Fibroblast of skin of left biceps (primary cell): Measurements from ENCODE around the gene LPCAT1.
"Not testable (repeated sequence)": the region's sequence is repeated elsewhere in the genome, so short reads cannot be mapped to it uniquely, and the experiment has no call there.

Experiments
- DNase-seq, 2 experiments: peaks; one replicate each; pipeline ENCODE4 v3.0.0-alpha.2; 2013; ENCODE audit warnings: low read depth in 2 of 2

LPCAT1 gene

DNA sequence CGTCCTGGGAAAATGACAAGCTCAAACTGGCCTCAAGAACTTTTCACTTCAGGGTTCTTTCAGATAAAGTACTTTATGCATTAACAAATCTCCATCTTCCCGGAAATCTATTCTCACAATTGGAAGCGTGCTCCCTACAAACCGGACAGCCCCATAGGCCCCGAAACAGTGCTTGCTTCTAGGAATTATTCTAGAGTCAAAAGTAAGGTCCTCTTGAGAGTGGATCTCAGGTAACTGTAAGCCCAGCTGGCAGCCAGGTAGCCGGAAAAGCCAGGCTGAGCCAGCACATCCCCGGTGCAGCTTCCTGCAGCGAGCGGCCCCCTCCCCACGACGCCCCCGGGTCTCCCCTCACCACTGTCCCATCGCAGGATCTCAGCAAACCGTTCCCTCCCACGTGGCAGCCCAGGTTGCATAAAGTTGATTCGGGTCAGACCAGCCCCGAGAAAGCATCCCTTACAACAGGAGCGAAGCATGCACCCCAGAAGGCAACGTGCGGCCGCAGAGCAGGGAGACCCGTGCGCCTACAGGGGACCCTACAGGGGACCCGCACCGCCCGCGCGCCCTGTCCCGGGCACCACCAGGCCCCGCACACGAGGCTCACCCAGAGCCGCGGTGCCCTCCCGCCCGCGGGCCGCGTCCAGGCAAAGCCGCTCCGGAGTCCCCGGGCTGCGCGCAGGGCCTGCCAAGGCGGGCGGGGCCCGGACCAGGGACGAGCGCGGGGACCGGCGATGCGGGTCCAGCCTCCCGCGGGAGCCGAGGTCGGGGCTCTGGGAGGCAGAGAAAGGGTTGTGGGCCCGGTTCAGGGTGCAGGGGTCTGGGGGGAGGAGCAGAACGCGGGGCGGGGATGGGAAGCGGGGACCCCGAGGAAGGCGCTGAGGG is 920 bp downstream of the LPCAT1 start:
- no peak for DNase-seq

GRCh38 chr5:1521671-1522600 is 1.8 kb downstream of the LPCAT1 start:
- peak; percentile 23 to 36 for DNase-seq

DNA sequence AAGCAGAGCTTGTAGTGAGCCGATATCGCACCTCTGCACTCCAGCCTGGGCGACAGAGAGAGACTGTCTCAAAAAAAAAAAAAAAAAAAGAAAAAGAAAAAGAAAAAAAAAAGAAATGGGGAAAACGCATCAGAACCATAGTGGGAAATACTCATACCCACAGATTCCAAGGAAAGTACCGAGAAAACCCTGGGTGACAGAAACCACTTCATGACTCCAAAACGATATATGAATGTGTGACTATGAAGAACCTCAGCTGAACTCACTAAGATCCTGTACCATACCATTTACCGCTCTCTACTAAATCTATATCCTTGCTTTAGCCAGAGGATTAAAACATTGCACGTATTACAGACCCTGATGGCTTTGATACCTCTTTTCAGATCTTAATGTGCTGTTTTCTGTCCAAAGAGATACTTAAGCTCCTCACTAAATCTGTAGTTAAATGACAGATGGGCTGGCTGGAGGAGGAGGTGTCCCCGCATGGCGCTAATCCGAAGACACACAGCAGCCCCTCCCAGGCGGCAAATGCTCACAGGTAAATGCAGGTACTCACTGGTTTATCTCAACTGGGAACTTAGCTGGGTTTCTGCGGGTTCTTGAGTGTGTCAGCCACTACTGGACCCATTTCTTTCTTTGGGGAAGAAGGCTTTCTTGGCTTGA is 2.8 kb downstream of the LPCAT1 start:
- DNase-seq = no peak

- DNase-seq = no peak
Observed at GRCh38 chr5:1519631-1520210, 4.0 kb downstream of the LPCAT1 start.

GRCh38 chr5:1517838-1518237 is 5.9 kb downstream of the LPCAT1 start:
- DNase-seq = no peak

DNA sequence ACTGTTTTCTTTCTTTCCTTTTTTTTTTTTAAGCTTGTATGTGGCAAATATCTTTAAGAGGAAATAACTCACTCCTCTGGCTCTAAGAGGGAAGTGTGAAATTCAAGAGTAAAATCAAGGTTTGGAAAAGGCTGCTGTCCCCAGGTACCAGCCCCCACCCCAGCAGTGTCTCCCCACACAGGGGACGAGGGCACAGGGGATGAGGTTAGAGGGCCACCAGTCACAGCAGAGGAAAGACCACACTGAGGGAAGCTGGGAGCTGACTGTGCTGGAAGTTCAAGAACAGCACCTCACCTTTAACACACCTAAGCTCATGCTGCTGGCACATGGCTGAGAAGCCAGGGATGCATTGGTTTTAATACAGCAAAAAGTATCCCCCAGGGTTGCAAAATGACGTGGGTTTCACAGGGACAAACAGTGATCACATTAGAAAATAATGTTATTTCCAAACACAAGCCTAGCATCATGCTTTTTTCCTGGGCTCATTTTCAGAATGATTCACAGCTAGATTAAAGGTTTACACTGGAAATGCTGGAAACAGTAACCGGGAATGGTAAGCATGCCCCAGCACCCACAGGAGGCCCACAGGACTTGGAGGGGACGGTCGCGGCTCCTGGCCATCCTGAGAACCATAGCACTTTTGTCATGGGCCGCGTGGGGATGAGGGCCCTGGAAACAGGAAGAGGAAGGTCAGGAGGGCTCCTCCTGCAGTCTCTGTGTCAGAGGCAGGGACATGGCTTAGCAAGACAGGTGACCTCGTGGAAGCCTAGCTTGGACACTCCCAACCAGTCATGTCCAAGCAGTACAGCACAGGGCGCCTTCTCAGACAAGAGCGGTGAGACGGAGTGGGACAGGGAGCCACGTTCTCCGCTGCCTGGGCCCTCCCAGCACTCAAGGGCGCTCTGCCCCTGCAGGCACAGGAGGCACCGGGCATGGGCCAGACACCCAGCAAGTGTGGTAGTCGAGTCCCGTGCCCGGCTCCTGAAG is 6.9 kb downstream of the LPCAT1 start:
- DNase-seq = no peak

DNA sequence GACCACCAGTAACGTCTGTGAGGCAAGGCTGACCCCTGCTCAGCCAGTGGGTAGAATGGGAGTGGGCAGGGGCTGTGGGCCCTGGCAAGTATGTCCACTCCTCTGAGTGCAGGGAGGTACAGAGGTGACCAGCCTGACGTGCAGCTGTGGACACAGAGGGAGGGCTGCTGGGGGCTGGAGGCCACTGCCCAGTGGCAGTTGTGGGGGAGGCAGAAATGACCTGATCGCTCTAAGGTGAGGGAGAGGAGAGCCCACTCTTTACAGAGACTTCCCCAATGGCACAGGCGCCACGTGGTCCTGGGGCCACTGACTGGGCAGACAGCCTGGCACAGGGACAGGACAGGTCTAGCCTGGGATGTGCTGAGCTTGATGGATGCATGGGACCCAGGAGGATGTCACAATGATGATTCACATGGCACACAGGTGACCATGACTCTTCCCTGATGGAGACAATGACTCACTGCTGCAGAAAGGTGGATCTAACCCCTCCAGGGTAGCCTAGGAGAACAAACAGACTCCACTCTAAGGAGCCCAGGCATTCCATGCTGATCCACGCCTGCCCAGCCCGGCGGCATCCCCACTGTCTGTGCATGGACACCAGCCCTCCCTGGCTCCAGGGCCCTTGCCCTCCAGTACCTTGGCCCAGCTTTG is 7.7 kb downstream of the LPCAT1 start:
- no peak for DNase-seq

GRCh38 chr5:1515311-1515920 is 8.3 kb downstream of the LPCAT1 start:
- no peak for DNase-seq

DNA sequence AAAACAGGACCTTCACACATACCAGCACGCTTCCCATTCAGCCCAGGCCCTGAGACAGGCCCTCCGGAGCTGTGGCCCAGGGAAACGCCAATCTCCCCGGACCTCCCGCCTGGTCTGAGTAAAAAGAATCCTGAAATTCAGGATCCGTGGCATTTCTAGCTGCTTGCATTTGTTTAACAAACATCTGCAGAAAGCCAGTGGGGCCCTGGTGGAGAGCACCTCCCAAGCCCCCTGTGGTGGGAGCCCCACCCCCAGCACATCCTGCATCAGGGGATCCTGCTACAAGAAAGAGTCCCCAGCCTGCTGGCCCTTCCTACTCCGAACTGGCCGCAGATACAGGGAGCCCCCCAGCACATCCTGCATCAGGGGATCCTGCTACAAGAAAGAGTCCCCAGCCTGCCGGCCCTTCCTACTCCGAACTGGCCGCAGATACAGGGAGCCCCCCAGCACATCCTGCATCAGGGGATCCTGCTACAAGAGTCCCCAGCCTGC is 8.9 kb downstream of the LPCAT1 start:
- not testable (repeated sequence) for DNase-seq

GRCh38 chr5:1514027-1514818 is 9.5 kb downstream of the LPCAT1 start:
- no peak for DNase-seq

DNA sequence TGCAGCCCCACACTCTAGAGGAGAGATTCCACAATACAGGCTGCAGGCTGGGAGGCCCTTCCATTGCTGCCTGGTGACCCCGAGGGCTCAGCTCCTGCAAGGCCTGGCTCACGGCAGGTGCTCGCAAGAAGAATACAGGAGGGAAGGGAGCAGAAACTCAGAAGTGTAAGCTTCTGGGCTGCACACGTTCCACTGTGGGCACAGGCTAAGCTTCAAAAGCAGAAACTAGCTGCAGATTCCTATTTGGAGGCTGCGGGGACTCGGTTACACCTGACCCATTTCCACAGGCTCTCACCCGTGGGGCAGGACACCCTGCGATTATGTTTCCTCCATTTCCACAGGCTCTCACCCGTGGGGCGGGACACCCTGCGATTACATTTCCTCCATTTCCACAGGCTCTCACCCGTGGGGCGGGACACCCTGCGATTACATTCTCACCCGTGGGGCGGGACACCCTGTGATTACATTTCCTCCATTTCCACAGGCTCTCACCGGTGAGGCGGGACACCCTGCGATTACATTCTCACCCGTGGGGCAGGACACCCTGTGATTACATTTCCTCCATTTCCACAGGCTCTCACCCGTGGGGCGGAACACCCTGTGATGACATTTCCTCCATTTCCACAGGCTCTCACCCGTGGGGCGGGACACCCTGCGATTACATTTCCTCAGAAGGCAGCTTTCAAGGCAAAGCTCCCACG is 10.3 kb downstream of the LPCAT1 start:
- DNase-seq = no peak

- DNase-seq = no peak
Observed at GRCh38 chr5:1512541-1513291, 11.0 kb downstream of the LPCAT1 start.

GRCh38 chr5:1511651-1512540 is 11.9 kb downstream of the LPCAT1 start:
- no peak for DNase-seq

DNA sequence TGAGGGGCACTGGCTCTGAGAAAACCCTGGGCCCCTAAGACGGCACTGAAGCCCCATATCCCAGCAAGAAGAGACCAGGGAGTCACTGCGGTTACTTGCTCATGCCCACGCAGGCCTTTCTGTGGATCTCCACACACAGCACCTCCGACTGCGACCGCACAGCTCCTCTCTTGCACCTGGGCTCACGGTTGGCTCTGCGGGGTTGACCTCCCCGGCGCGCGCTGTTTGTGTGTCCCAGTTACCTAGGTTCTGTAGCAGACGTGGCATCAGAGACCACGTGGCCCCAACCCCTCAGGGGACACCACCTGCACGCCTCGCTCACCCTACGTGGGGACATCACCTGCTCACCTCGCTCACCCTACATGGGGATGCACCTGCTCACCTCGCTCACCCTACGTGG is 12.7 kb downstream of the LPCAT1 start:
- no peak for DNase-seq

GRCh38 chr5:1510631-1511030 is 13.1 kb downstream of the LPCAT1 start:
- DNase-seq = no peak

GRCh38 chr5:1510151-1510561 is 13.6 kb downstream of the LPCAT1 start:
- no peak for DNase-seq
